Measurements from ENCODE around the gene MS4A8.

- TF ChIP-seq EZH2 (IDR thresholded peaks at IDR 0.05) (no peak), POLR2AphosphoS5 (IDR thresholded peaks at IDR 0.05; ENCODE audit: borderline replicate concordance, low read depth, low read length) (no peak), FOXP2 (optimal IDR thresholded peaks at IDR 0.05; ENCODE audit: control extremely low read depth, extremely low read length, insufficient read depth) (no peak)
Observed at GRCh38 chr11:60720460-60720859, 21.0 kb downstream of the MS4A8 start.

Measured in SK-N-MC (cell line).